GM23248 (cell line): Measurements from ENCODE around the gene PANX1.

Source experiments
- EZH2 ChIP-seq: fragments of 200-600 bp; sonication (generic); IDR thresholded peaks from 2 replicates; pipeline ENCODE4 v1.6.1; 2018; ENCODE audit warnings: antibody characterized with exemption, mild to moderate bottlenecking; ENCODE audit not compliant: insufficient read depth, poor library complexity, severe bottlenecking
- EZH2phosphoT487 ChIP-seq: fragments of 200-600 bp; sonication (generic); IDR thresholded peaks from 2 replicates; pipeline ENCODE4 v1.6.1; 2018; ENCODE audit warnings: antibody characterized with exemption, moderate library complexity, mild to moderate bottlenecking, low read depth; ENCODE audit not compliant: insufficient read depth

DNA sequence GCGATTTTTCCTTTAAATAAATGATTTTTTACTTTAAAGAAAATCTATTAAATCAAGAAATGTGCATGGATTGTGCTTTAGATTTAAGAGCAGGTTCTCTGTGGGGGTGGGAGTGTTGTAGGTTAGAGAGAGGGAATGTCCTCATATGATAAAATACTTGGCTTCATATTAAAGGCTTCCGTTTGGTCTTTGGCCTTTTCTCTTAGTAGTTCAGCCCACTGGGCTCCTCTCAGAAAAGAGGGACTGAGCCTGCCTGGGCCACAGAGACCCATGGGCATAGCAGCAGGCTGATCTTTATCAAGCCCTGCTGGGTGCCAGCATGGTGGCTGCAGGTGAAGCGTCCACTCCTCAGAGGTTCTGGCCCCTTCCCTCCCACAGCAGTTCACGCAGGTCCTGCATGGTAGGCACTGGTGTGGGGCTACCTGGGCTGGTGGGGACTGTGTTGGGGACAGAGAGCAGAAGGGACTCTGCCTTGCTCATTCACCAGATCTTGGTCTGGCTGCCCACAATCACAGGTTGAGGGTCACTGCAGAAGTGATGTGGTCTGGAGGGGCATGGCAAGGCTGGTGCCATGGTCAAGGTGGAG lies 4.3 kb downstream of the PANX1 start:
- TF ChIP-seq EZH2, result no peak
- TF ChIP-seq EZH2phosphoT487, result no peak
